GM10248 (cell line): ENCODE results near the gene AQP5.

Source experiments
- CTCF ChIA-PET: fragments of 300-600 bp; sonication (Branson Sonifier 250); formaldehyde crosslinking; extraction: SDS; loops from one replicate; lab custom pipeline; 2021; ENCODE audit warnings: antibody characterized with exemption; lab: Yijun Ruan, JAX
- POLR2A ChIA-PET: fragments of 350-650 bp; sonication (Branson Sonifier 250); formaldehyde crosslinking; extraction: SDS; loops from one replicate; lab custom pipeline; 2020; ENCODE audit warnings: antibody characterized with exemption; lab: Yijun Ruan, JAX
- DNase-seq: peaks from one replicate; pipeline ENCODE4 v3.0.0; 2012; ENCODE audit errors: extremely low spot score
- TF ChIP-seq, protein P1 (sequence below): IDR thresholded peaks from 2 replicates; pipeline ENCODE4 v1.5.1; 2012; ENCODE audit warnings: mild to moderate bottlenecking, low read depth; ENCODE audit errors: extremely low read depth, missing control alignments, control extremely low read depth

Gene AQP5

DNA sequence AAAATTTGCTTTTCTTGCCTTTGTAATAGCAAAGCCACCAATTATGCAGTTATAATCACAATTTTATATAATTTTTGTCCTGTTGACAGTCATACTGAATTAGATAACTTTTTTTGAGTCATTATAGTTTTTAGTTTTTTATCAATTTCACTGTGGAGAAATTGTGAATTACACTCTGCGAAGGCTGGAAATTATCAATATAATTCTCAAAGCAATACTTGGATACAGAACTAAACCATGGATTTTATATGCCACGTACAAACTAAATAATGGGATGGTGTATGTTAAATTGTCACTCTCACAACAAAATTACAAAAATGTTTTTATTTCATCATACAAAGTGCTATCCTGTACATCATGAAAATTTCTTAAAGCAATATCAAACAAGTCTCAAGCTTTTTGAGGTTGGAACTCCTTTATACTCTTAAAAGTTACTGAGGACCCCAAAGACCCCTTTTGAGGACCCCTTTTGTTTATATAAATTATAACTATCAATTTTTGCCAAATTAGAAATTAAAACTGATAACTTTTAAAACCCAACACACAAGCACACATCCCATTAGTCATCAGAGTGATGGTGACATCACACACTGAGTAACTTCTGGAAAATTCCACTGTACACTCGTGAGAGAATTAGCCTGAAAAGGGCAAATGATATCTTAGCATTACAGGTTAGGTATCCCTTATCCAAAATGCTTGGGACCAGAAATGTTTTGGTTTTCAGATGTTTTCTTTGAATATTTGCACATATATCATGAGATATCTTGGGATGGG lies 31.0 kb upstream of the AQP5 start:
- no peak for DNase-seq
- TF ChIP-seq, protein P1, sequence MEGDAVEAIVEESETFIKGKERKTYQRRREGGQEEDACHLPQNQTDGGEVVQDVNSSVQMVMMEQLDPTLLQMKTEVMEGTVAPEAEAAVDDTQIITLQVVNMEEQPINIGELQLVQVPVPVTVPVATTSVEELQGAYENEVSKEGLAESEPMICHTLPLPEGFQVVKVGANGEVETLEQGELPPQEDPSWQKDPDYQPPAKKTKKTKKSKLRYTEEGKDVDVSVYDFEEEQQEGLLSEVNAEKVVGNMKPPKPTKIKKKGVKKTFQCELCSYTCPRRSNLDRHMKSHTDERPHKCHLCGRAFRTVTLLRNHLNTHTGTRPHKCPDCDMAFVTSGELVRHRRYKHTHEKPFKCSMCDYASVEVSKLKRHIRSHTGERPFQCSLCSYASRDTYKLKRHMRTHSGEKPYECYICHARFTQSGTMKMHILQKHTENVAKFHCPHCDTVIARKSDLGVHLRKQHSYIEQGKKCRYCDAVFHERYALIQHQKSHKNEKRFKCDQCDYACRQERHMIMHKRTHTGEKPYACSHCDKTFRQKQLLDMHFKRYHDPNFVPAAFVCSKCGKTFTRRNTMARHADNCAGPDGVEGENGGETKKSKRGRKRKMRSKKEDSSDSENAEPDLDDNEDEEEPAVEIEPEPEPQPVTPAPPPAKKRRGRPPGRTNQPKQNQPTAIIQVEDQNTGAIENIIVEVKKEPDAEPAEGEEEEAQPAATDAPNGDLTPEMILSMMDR: no peak
- ChIA-PET POLR2A (no interaction called here), CTCF (interaction anchor here (0.7 to 10.0 kb wide), 4 partner anchors 12 to 36 kb away, joined by 3 to 65 read pairs (median 13); no protein-coding TSS in a partner anchor)

DNA sequence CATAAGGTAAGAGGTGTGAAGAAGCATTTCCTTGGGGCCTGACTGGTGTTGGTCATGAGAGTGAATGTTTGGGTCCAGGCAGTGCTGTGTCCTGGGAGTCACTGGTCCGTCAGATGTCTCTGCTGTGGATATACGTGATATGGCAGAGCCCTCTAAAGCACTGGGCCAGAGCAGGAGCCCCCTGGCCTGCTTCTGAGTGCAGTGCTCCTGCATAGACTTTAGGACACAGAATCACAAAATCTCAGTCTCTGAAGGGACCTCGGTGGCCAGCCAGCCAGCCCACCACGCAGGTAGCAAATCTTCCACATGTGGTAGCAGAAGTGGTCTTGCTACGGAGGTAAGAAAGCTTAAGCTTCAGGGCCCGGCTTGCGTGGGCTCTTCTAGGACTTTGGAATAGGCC lies 29.6 kb upstream of the AQP5 start:
- DNase-seq: no peak
- ChIA-PET CTCF (interaction anchor here (0.9 to 10.0 kb wide), 5 partner anchors 10 to 179 kb away, joined by 3 to 65 read pairs (median 10); partner anchors contain the start of gene COX14), POLR2A (no interaction called here)
- TF ChIP-seq, protein P1: no peak

DNA sequence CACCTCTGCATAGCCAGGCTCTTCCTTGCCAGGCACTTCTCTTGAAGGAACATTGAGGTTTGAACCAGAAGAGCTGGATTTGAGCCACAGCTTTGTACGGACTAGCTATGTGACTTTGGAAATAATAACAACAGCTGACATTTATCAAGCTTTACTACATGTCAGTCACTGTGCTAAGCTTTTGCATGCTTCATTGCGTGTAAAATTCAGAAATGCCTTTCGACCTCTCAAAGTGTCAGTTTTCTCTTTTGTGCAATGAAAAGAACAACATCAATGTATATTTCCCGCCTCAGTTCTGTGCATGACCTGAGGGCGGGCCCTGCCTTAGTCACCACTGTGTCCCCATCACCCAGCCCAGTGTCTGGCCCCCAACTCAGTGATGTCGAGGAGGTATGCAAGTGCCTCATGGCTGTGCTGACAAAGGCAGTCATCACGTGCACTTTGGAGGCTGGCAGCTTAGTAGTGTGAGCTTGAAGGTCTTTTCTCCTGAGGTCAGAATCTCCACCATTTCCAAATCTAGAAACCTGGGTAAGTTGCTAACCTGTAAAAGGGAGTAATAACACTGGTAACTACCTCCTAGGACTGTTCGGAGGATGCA lies 29.0 kb upstream of the AQP5 start:
- ChIA-PET CTCF (interaction anchor here (2.0 to 10.0 kb wide), 3 partner anchors 10 to 35 kb away, joined by 10 to 65 read pairs (median 16); no protein-coding TSS in a partner anchor), POLR2A (no interaction called here)
- no peak for DNase-seq
- TF ChIP-seq, protein P1: no peak

DNA sequence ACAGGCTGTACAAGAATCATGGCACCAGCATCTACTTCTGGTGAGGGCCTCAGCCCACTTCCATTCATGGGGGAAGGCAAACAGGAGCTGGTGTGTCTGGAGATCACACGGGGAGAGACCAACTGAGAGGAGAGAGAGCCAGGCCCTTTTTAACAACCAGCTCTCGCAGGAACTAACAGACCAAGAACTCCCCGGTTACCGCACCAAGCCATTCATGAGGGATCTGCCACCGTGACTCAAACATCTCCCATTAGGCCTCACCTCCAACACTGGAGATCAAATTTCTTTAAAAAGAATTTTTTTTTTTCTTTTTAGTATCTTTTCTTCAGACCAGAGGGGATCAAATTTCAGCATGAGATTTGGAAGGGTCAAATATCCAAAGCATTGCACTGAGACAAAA lies 27.9 kb upstream of the AQP5 start:
- DNase-seq: no peak
- TF ChIP-seq, protein P1: no peak
- POLR2A ChIA-PET: no interaction called here
- CTCF ChIA-PET: interaction anchor here (4.1 to 10.0 kb wide), 2 partner anchors 13 to 33 kb away, joined by 16 to 65 read pairs; no protein-coding TSS in a partner anchor

DNA sequence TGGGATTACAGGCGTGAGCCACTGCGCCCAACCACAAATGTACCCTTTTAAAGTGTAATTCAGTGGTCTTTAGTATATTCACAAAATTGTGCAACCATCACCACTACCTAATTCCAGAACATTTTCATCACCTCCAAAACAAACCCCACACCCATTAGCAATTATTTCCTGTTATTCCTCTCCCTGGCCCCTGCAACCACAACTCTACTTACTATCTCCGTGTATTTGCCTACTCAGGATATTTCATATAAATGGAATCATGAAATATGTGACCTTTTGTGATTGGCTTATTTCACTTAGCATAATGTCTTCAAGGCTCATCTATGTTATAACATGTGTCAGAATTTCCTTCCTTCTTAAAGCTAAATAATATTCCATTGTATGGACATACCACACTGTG lies 27.2 kb upstream of the AQP5 start:
- TF ChIP-seq, protein P1: no peak
- POLR2A ChIA-PET: no interaction called here
- no peak for DNase-seq
- CTCF ChIA-PET: interaction anchor here (10.0 kb wide), 1 partner anchor 12 kb away, joined by 65 read pairs; no protein-coding TSS in a partner anchor

DNA sequence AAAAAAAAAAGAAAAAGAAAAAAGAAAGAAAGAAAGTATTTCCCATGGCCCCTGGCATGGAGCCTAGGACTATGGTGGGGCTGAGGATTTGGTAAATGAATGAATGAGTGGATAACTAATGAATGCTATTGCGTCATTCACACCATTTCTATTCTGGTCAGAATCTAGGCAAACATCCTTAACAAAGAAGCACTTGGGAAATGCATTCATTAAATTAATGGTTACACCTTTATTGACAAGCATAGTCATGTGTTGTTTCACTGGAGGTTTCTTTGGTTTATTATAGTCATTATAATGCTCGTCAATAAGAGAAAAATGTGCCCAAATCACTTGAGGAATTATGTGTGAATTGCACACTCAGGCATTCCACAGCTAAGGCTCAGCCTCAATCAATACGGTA lies 24.7 kb upstream of the AQP5 start:
- CTCF ChIA-PET: interaction anchor here (1.0 to 7.1 kb wide), 5 partner anchors 9 to 119 kb away, joined by 3 to 47 read pairs (median 4); no protein-coding TSS in a partner anchor
- TF ChIP-seq, protein P1: no peak
- POLR2A ChIA-PET: no interaction called here
- DNase-seq: no peak
